Gastrocnemius medialis (tissue), 4 donors: Measurements from ENCODE around the gene ALG3.

Experiments used
- POLR2A ChIP-seq, 2 donors: fragments of 450-650 bp; IDR thresholded peaks; one replicate each; pipeline ENCODE4 v1.6.1; 2017; ENCODE audit warnings: antibody characterized with exemption in 2 of 2, mild to moderate bottlenecking in 2 of 2, moderate library complexity in 2 of 2
- TF ChIP-seq, protein P1 (sequence below), 5 experiments: fragments of 450-650 bp in 3 of 5; fragments of 200-600 bp in 2 of 5; sonication (generic) in 2 of 5; IDR thresholded peaks in 4 of 5; conservative IDR thresholded peaks in 1 of 5; 1 replicate in 4 of 5; 2 replicates in 1 of 5; pipeline ENCODE4 v1.5.1; 2016 to 2019; ENCODE audit warnings: antibody characterized with exemption in 5 of 5, mild to moderate bottlenecking in 3 of 5, moderate library complexity in 3 of 5

DNA sequence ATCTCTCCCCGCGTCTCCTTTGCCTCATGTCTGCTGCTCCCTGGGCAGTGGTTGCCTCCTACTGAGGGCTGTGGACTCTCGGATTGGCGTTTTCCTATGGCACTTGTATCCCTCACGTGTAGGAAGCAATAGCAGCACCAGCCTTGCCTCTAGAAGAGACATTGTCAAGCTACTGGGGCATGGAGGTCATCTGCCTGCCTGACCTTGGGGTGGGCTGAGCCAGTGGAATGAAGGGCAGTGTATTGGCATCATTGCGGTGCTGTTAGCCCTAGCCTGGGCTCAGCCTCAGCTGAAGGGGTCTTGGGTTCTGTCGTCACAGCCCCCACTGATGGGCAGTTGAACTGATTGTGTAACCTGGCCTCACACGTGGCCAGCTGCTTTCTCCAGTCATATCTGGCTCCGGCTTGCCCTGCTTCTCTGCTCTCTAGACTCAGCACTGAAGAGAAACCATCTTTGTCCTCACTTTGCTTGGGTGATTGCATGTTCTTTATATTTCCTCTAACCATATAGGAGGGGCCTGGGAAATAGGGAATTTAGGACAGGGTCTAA, 54.7 kb downstream of the ALG3 start:
- no peak for TF ChIP-seq POLR2A (IDR thresholded peaks at IDR 0.05)
- TF ChIP-seq, protein P1, sequence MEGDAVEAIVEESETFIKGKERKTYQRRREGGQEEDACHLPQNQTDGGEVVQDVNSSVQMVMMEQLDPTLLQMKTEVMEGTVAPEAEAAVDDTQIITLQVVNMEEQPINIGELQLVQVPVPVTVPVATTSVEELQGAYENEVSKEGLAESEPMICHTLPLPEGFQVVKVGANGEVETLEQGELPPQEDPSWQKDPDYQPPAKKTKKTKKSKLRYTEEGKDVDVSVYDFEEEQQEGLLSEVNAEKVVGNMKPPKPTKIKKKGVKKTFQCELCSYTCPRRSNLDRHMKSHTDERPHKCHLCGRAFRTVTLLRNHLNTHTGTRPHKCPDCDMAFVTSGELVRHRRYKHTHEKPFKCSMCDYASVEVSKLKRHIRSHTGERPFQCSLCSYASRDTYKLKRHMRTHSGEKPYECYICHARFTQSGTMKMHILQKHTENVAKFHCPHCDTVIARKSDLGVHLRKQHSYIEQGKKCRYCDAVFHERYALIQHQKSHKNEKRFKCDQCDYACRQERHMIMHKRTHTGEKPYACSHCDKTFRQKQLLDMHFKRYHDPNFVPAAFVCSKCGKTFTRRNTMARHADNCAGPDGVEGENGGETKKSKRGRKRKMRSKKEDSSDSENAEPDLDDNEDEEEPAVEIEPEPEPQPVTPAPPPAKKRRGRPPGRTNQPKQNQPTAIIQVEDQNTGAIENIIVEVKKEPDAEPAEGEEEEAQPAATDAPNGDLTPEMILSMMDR (IDR thresholded peaks at IDR 0.05 in 4 of 5, conservative IDR thresholded peaks at IDR 0.05 in 1 of 5): no peak
